Mesenteric fat pad (tissue), 1 donor: ENCODE measurements around the gene ARL11. TPM values are rescaled to one million over a fixed set of nuclear protein-coding genes. Genes with fewer than 3 reads are reported as not detected.
"Not testable (repeated sequence)": the region's sequence is repeated elsewhere in the genome, so short reads cannot be mapped to it uniquely, and the experiment has no call there.

Experiments
- DNase-seq: peaks from one replicate; pipeline ENCODE4 v3.0.0-alpha.2; 2020; ENCODE audit warnings: low spot score
- total RNA-seq: library from RNA; stranded (reverse); fragmentation: NEBNext Ultra II Directional; extraction: Animal tissue kit (Norgen Biotek cat#: 25700); gene quantifications from one replicate; pipeline ENCODE4 v1.2.1, GENCODE V29; 2021
- donor health status: DM: yes; HTN: yes; CAD: no.

The ARL11 gene
- total RNA-seq, 1 donor from 2014 or later, result 2.6 TPM

DNA sequence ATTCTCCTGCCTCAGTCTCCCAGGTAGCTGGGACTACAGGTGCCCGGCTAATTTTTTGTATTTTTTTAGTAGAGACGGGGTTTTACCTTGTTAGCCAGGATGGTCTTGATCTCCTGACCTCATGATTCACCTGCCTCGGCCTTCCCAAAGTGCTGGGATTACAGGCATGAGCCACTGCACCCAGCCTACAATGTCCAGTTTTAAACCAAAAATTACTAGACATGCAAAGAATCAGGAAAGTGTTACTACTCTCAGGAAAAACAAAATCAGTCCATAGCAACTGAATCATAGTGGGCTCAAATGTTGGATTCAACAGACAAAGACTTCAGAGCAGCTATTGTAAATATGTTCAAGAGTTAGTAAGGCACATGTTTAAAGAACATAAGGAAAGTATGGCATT is 16.3 kb upstream of the ARL11 start:
- DNase-seq, result not testable (repeated sequence)

- DNase-seq, result no peak
Observed at GRCh38 chr13:49615836-49616675, 12.3 kb upstream of the ARL11 start.

GRCh38 chr13:49616676-49617065 is 11.6 kb upstream of the ARL11 start:
- DNase-seq, result no peak

DNA sequence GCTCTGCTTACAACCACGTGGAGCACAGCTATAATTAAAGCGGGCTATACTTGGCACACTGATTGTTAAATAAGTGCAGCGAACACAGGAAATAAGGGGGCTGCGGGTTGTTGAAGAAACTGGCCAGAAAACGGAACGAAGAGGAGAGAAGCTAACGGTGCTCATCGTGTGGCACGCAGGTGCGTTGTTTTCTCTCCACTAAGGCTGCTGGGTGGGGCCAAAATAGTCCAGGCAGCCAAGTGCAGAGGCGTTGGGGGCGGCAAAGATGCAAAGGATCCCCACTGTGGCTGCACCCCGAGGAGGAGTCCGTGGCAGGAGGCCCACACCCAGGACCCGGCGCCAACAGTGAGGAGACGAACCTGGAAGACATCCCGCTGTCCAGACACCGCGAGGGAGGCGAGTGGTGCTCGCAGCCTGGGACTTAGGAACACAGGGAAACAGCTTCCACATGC is 8.1 kb upstream of the ARL11 start:
- DNase-seq, result no peak

- no peak for DNase-seq
Observed at GRCh38 chr13:49622174-49622946, 5.9 kb upstream of the ARL11 start.

- DNase-seq, result no peak
Observed at GRCh38 chr13:49624229-49624628, 4.1 kb upstream of the ARL11 start.

DNA sequence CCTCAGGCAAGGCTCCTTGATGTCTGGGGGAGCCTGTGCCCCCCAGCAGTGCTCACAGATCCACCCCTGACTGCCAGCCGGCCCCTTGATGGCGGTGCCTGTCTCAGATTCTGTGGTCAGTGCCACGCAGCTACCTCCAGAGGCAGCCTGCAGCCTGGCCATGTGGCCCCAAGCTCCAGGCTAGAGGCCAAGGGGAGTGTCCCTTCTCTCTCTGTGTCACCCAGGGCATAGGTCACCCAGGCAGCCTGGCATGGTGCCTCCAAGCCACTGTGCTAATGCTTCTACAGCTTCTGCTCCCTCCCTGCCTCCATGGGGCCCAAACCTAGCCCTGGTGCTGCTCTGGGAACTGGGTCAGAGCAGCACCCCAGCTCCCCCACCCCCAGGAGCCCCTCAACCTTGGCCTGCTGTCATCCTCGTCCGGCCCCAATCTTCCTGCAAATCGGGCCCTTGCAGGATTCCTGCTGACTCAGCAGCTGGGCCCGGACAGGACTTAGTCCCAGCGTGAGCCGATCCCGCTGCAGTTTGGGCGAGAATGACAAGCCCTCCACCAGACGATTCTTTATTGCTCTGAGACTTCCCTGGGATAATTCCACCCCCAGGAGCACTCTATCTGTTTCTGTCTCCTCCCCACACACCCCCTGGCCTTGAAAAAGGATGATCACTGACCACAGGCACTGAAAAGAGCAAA is 2.8 kb upstream of the ARL11 start:
- DNase-seq, result no peak

GRCh38 chr13:49629196-49629938 is 1.1 kb downstream of the ARL11 start:
- DNase-seq, result no peak

DNA sequence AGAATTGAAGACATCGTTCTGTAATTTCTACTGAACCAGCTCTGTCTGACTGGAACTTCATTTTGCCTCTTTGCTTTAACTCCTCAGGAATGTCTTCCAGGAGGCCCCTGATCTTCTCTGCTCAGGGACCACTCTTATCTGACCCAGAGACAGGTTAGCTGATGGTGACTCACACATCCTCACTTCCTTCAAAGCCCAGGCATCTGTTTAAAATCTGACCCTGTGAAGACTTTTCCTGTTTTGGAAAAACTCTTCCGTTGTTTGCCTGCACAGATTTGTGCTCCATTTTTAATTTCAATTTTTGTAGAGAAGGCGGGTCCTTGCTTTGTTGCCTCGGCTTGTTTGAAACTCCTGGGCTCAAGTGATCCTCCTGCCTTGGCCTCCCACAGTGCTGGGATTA is 1.6 kb downstream of the ARL11 start:
- DNase-seq, result no peak

- no peak for DNase-seq
Observed at GRCh38 chr13:49630580-49630979, 2.3 kb downstream of the ARL11 start.

DNA sequence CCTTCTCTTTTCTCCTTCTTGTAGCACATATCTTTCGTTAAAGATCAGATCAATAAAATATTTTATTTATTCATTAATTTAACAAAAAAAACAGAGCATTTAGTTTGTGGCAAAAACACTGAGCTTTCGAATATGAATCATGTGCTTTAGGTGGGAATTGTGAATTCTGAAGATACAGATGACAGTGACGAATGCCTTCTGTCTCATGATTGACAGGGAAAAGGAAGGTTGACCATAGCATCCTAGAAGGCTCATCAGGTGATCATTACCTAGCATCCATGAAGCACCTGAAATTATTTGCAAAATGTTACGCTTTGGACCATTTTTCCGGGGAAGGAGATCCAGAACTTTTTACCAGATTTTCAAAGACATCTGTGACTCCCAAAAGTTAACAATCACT is 3.8 kb downstream of the ARL11 start:
- no peak for DNase-seq

DNA sequence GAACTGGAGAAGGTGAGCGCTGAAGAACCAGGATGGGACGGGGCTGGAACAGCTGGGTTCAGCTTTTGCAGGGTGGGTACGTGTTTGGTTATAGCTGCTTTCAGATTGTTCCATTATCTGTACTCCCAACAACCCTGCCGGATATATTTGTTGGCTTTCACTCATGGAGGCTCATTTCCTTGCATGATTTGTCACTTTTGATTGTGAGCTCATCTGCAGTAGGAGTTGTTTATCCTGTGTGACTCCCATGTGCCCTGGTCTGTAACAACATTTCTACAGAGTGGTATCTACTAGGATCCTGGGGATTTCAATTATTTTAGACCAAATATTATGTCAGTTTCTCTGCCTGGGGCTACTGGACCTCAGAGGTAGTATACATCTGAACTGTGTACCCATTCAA is 5.4 kb downstream of the ARL11 start:
- DNase-seq, result no peak

DNA sequence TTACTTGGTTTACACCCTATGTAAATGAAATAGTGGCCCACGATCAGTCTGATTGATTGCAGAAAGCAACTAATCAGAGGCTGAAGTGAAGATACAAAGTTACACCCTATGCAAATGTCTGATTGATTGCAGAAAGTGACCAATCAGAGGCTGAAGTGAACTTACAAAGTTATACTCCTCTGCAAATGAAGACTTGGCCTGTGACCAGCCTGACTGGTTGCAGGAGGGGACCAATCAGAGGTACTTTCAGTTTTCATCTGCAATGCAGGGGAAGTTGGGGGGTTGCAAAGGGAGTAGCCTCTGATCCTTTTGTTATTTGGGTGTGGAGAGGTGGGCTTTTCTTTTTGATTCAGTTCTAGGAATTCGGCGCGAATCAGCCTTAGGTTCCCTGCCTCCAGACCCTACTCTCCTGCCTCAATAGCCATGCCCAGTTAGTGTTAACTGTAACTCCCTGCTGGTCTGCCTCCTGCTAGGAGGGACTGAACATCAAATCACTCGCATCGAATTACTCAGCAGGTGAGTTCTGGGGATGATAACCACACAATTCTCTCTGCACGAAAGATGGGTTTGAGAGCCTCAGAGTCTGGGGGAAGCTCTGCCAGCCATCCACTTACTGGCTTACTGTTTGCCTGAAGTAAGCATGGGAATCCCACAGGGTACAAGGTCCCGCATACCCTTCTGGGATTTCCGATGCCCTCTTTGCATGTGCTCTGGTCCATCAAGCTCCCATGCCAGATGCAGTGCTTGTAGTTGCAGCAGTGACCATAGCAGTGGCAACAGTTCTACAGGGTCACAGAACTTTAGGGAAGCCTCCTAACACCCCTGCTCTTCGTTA is 7.5 kb downstream of the ARL11 start:
- DNase-seq, result no peak

DNA sequence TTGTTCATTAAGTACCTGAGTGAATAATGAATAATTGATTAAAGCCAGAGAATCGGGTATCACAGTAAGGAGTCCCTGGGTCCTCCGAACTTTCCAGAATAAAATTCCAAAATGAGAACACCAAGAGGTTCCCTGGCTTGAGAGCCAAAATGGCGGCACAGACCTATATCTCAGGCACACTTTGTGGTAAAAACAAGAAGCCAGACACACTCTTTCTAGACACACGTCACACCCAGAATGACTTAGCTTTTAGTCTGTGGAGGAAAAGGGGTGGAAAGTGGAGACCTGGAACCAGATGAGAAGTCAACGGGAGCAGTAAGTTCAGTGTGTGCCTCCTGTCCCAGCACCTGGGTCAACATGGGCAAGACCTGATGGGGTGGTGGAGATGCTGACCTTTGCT is 8.4 kb downstream of the ARL11 start:
- DNase-seq, result no peak

- no peak for DNase-seq
Observed at GRCh38 chr13:49638030-49638743, 9.9 kb downstream of the ARL11 start.

DNA sequence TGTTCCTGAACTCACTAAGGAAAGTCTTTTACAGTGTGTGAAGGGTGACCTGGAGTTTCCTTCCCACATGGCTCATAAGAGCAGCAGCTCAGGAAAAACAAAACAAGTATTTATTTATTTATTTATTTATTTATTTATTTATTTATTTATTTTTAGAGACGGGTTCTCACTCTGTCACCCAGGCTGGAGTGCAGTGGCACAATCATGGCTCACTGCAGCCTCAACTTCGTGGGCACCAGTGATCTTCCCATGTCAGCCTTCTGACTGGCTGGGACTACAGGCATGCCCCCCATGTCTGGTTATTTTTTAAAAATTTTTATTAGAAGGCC is 10.4 kb downstream of the ARL11 start:
- DNase-seq, result no peak

GRCh38 chr13:49641801-49642291 is 13.5 kb downstream of the ARL11 start:
- DNase-seq, result no peak

GRCh38 chr13:49643035-49643646 is 14.8 kb downstream of the ARL11 start:
- no peak for DNase-seq

- no peak for DNase-seq
Observed at GRCh38 chr13:49645451-49645850, 17.1 kb downstream of the ARL11 start.
